Measurements from ENCODE around the gene TP53I13. TPM values are rescaled to one million over a fixed set of nuclear protein-coding genes. Genes with fewer than 3 reads are reported as not detected.

The TP53I13 gene
- total and polyA plus RNA-seq, 10 of the 15 experiments (the other 5 are each of a cell fraction or from before 2014, with no cell fraction given), result 0.31 to 45.1 (median 19.5) TPM; not detected in 1

DNA sequence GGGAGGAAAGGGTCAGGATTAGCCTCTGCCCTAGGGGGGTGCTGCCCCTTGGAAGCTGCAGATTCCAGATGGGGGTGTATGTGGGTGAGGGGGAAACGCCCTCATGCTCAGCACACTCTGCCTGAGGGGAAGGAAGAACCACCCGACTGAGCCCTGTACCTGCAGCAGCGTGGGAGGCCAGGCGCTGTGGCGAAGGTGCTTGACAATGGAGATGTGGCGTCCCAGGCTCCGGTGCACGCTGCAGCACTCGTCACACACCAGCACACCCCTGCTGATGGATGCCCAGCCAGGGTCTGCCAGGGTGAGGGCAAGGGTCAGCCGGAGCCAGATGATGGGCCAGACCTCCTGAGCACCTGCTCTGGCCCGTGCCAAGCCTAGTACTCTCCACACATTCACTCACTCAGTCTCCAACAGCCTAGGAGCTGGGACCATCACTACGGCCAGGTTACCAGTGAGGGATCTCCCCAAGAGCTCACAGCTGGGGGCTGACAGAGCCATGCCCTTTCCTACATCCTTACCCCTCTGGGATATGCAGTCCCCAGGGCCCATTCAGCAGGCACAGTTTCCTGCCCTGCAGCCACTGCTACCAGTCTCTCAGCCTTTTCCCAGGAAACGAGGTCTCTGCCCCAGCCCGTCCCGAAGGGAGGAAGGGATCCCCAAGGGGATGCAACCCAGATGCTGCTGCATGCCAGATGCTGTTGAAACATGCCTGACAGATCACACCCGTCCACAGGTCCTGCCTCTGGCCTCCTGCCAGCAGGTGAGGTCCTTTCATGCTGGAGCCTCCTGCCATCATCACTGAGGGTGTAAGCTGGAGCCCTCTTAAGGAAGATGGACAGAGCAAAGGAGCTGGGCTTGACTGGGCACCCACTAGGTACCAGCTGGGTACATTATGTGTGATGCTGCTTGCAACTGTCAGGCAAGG, 15.1 kb downstream of the TP53I13 start:
- no peak for FAIRE-seq

More for the DNA sequence above, 15.1 kb downstream of the TP53I13 start:
- H3K27me3 ChIP-seq (replicated peaks in 1 of 2; ENCODE audit: control insufficient read depth in 2 of 2, insufficient read depth in 2 of 2, low read length in 1 of 2), result no peaks in the 10 kb centered on the region
- H3K4me3 ChIP-seq, result no peak overlapping the region
- TF ChIP-seq TAF1 (IDR thresholded peaks at IDR 0.05; ENCODE audit: borderline replicate concordance, low read depth, low read length) (no peak), EP300 (IDR thresholded peaks at IDR 0.05; ENCODE audit: borderline replicate concordance in 1 of 2, control insufficient read depth in 1 of 2, low read depth in 2 of 2, low read length in 2 of 2) (no peak), ZBED1 (IDR thresholded peaks at IDR 0.05; ENCODE audit: borderline replicate concordance) (no peak), MTA2 (IDR thresholded peaks at IDR 0.05; ENCODE audit: low read depth) (no peak), RBBP5 (conservative IDR thresholded peaks at IDR 0.05) (no peak), MYC (IDR thresholded peaks at IDR 0.05; ENCODE audit: insufficient read depth, insufficient read length, insufficient replicate concordance, low read length, severe bottlenecking) (no peak), NFXL1 (IDR thresholded peaks at IDR 0.05; ENCODE audit: borderline replicate concordance) (no peak), CBX3 (IDR thresholded peaks at IDR 0.05; ENCODE audit: borderline replicate concordance, low read depth) (no peak), NFYB (IDR thresholded peaks at IDR 0.05; ENCODE audit: insufficient read depth, low read depth, low read length) (no peak), GATAD2B (conservative IDR thresholded peaks at IDR 0.05; ENCODE audit: low read depth) (no peak), SMAD5 (IDR thresholded peaks at IDR 0.05; ENCODE audit: low read depth) (no peak), HDGF (IDR thresholded peaks at IDR 0.05) (no peak), NFYA (IDR thresholded peaks at IDR 0.05; ENCODE audit: borderline replicate concordance, low read depth, low read length) (no peak), EED (IDR thresholded peaks at IDR 0.05; ENCODE audit: low read depth) (no peak), ZNF217 (IDR thresholded peaks at IDR 0.05) (no peak), POLR2AphosphoS2 (IDR thresholded peaks at IDR 0.05; ENCODE audit: low read depth, low read length) (no peak), CBX5 (IDR thresholded peaks at IDR 0.05; ENCODE audit: low read depth) (no peak)
- TF ChIP-seq, protein P1, sequence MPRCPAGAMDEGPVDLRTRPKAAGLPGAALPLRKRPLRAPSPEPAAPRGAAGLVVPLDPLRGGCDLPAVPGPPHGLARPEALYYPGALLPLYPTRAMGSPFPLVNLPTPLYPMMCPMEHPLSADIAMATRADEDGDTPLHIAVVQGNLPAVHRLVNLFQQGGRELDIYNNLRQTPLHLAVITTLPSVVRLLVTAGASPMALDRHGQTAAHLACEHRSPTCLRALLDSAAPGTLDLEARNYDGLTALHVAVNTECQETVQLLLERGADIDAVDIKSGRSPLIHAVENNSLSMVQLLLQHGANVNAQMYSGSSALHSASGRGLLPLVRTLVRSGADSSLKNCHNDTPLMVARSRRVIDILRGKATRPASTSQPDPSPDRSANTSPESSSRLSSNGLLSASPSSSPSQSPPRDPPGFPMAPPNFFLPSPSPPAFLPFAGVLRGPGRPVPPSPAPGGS (IDR thresholded peaks at IDR 0.05; ENCODE audit: borderline replicate concordance, insufficient read depth, low read depth, low read length, poor library complexity, severe bottlenecking), result no peak
- BruUV-seq (replicated peaks), result no TSS peak
- H3K4me1 ChIP-seq (ENCODE audit: control insufficient read depth, insufficient read depth, low read length), result peaks cover 24% of the 10 kb centered on the region
- H3K4me2 ChIP-seq (ENCODE audit: control insufficient read depth, insufficient read depth), result no peak overlapping the region
- no peak overlapping the region for H3K27ac ChIP-seq (ENCODE audit: control insufficient read depth, insufficient read depth)
- H2AFZ ChIP-seq (ENCODE audit: control insufficient read depth, low read depth, low read length), result no peak overlapping the region
- WGBS (ENCODE audit: insufficient coverage, insufficient replicate concordance, low lambda C conversion rate, missing lambda C conversion rate), result 75% methylated on average over 16 of the region's 16 CpGs
- H4K20me1 ChIP-seq (ENCODE audit: control insufficient read depth, insufficient read depth), result no peaks in the 10 kb centered on the region
- DNase-seq (ENCODE audit: low read depth, low spot score), result no peak
- no peaks in the 10 kb centered on the region for H3K9me3 ChIP-seq (replicated peaks; ENCODE audit: control insufficient read depth, insufficient read depth, low read length)
- CTCF ChIA-PET, result interaction anchor here (1.3 to 6.7 kb wide), 3 partner anchors 8 to 33 kb away, joined by 3 to 82 read pairs (median 72); partner anchors contain the start of gene ANKRD13B
- ATAC-seq, result no peak
- intact Hi-C loops (cut with micrococcal nuclease; ENCODE audit: unreplicated experiment), result loop anchor here (5.0 kb wide), 1 partner anchor 439 kb away; no protein-coding TSS in a partner anchor
- peaks cover 25% of the 10 kb centered on the region for H3K79me2 ChIP-seq (ENCODE audit: control insufficient read depth, insufficient read depth, low read length)
- H3K36me3 ChIP-seq (ENCODE audit: control insufficient read depth in 2 of 2, insufficient read depth in 2 of 2, low read length in 1 of 2), result peaks cover 5 to 8% of the 10 kb centered on the region in 2 experiments; a peak in 3 of 4 replicates
- POLR2A ChIA-PET, result no interaction called here
- RAD21 ChIA-PET (ENCODE audit: unreplicated experiment), result no interaction called here
- SMC1A ChIA-PET (ENCODE audit: uncharacterized antibody, unreplicated experiment), result interaction anchor here (1.4 kb wide), 1 partner anchor 30 kb away, joined by 3 read pairs; no protein-coding TSS in a partner anchor
- H3K9ac ChIP-seq (ENCODE audit: control insufficient read depth, insufficient read depth, low read length), result no peak overlapping the region
- in situ Hi-C loops (cut with MboI), result no loop called here
